A549 treated with Hydrocortisone at 1 μM for 4 hours (cell line): ENCODE results near the gene KNOP1. TPM values are rescaled to one million over a fixed set of nuclear protein-coding genes. Genes with fewer than 3 reads are reported as not detected.

ENCODE experiments used
- total RNA-seq: library from RNA; stranded (reverse); fragments of 200-300 nt; extraction: Qiagen RNA extraction; gene quantifications from 5 replicates; pipeline ENCODE4 v1.2.3, GENCODE V29; 2022

Gene KNOP1, protein sequence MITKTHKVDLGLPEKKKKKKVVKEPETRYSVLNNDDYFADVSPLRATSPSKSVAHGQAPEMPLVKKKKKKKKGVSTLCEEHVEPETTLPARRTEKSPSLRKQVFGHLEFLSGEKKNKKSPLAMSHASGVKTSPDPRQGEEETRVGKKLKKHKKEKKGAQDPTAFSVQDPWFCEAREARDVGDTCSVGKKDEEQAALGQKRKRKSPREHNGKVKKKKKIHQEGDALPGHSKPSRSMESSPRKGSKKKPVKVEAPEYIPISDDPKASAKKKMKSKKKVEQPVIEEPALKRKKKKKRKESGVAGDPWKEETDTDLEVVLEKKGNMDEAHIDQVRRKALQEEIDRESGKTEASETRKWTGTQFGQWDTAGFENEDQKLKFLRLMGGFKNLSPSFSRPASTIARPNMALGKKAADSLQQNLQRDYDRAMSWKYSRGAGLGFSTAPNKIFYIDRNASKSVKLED
- total RNA-seq, result 37.7 to 45.4 TPM (median 42.5 TPM) in 5 replicates

GRCh38 chr16:19717741-19718623 lies at the start of gene KNOP1, which contains the start of gene IQCK:
Gene KNOP1 (minus strand): TSS chr16:19718227. CDS start chr16:19715035, 3,192 bp downstream.
Gene IQCK (plus strand): TSS chr16:19718271. CDS start chr16:19718307, 36 bp downstream.

Other genes starting within 250 kb of the KNOP1 start
- 71.8 to 82.3 TPM (median 78.9 TPM) in 5 replicates for gene GDE1, start 196.1 kb downstream of the KNOP1 start, total RNA-seq
- 6.3 to 10.6 TPM (median 8.4 TPM) in 5 replicates for gene CCP110, start 194.3 kb downstream of the KNOP1 start, total RNA-seq
- gene VPS35L, start 162.5 kb downstream of the KNOP1 start, total RNA-seq, result 29.5 to 34.1 TPM (median 31.6 TPM) in 5 replicates
- gene IQCK, start within 50 bp of the KNOP1 start, total RNA-seq, result 9.2 to 11.0 TPM (median 10.2 TPM) in 5 replicates
- 35.6 to 43.0 TPM (median 40.4 TPM) in 5 replicates for gene GPRC5B, start 166.6 kb upstream of the KNOP1 start, total RNA-seq